Parathyroid adenoma (tissue), 2 donors: ENCODE results near the gene CDC42BPA.

ENCODE experiments used
- H2AFZ ChIP-seq: fragments of 300-600 bp; sonication (generic); one replicate; pipeline ENCODE4 v1.7.0; 2017; ENCODE audit warnings: antibody characterized with exemption, mild to moderate bottlenecking
- H3K27ac ChIP-seq: fragments of 300-600 bp; sonication (generic); one replicate; pipeline ENCODE4 v1.7.0; 2017
- H3K27me3 ChIP-seq: fragments of 300-600 bp; sonication (generic); one replicate; pipeline ENCODE4 v1.7.0; 2017; ENCODE audit warnings: low read length; ENCODE audit not compliant: control insufficient read depth, insufficient read depth
- H3K36me3 ChIP-seq: fragments of 300-600 bp; sonication (generic); one replicate; pipeline ENCODE4 v1.7.0; 2017; ENCODE audit warnings: low read length; ENCODE audit not compliant: control insufficient read depth, insufficient read depth
- H3K4me1 ChIP-seq: fragments of 300-600 bp; sonication (generic); one replicate; pipeline ENCODE4 v1.7.0; 2017; ENCODE audit warnings: control low read depth
- H3K4me2 ChIP-seq: fragments of 300-600 bp; sonication (generic); one replicate; pipeline ENCODE4 v1.7.0; 2017; ENCODE audit warnings: low read length
- H3K4me3 ChIP-seq: fragments of 300-600 bp; sonication (generic); one replicate; pipeline ENCODE4 v1.7.0; 2017; ENCODE audit warnings: low read depth, low read length
- H3K79me2 ChIP-seq: fragments of 300-600 bp; sonication (generic); one replicate; pipeline ENCODE4 v1.7.0; 2017; ENCODE audit warnings: control low read depth
- H3K9ac ChIP-seq: fragments of 300-600 bp; sonication (generic); one replicate; pipeline ENCODE4 v1.7.0; 2017; ENCODE audit warnings: mild to moderate bottlenecking
- H3K9me3 ChIP-seq: fragments of 300-600 bp; sonication (generic); one replicate; pipeline ENCODE4 v1.7.0; 2017; ENCODE audit warnings: low read length; ENCODE audit not compliant: control insufficient read depth
- TF ChIP-seq, protein P1 (sequence below): fragments of 300-600 bp; sonication (generic); IDR thresholded peaks from one replicate; pipeline ENCODE4 v1.7.0; 2017; ENCODE audit warnings: antibody characterized with exemption, mild to moderate bottlenecking
- donor health status: primary hyperparathyroidism.

The CDC42BPA gene

DNA sequence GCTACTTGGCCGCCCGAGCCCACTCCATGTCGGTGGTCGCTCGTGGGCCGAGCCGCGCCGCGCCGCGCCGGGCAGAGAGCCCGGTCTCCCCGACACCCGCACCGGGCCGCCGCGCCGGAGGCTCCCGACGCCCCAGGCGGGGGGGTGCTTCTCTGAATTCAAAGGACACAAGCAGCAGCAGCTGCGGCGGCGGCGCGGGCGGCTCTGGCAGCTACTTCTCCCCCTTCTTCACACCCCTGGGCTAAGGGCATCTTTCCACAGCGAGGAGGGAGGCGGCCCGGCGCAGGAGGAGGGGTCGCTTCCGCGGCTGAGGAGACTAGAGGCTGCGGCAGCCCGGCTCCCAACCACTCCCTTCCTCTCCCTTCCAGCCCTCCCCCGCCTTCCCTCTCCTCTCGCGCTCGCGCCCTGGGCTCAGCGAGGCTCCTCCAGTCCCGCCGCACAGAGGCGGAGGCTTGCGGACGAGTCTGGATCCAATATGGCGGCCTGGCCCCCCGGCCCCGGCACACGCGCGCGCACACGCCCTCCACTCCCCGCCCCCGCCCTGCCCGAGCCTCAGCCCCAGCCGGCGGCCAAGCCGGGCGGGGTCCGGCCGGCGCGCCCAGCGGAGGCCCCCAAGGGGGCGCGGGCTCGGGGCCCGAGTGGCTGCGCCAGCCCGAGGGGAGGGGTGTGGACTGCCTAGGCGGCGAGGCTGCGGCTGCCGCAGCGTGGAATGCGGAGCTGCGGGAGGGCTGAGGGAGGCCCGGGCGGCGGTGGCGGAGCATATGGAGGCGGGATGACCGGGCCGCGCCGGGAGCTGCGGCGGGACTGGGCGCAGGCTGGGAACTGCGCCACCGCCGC, at the start of gene CDC42BPA:
TSS of gene CDC42BPA (minus strand) at position 477 of the 837 bp plus-strand sequence. CDS start 1,310 bp downstream, outside the sequence.
- TF ChIP-seq, protein P1, sequence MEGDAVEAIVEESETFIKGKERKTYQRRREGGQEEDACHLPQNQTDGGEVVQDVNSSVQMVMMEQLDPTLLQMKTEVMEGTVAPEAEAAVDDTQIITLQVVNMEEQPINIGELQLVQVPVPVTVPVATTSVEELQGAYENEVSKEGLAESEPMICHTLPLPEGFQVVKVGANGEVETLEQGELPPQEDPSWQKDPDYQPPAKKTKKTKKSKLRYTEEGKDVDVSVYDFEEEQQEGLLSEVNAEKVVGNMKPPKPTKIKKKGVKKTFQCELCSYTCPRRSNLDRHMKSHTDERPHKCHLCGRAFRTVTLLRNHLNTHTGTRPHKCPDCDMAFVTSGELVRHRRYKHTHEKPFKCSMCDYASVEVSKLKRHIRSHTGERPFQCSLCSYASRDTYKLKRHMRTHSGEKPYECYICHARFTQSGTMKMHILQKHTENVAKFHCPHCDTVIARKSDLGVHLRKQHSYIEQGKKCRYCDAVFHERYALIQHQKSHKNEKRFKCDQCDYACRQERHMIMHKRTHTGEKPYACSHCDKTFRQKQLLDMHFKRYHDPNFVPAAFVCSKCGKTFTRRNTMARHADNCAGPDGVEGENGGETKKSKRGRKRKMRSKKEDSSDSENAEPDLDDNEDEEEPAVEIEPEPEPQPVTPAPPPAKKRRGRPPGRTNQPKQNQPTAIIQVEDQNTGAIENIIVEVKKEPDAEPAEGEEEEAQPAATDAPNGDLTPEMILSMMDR, result no peak
- Histone ChIP-seq H3K9ac (peak within 1 kb of the TSS; percentile 14), H3K9me3 (no peaks in the 10 kb centered on the region), H3K79me2 (no peaks in the 10 kb centered on the region), H3K4me2 (peak within 1 kb of the TSS; percentile 89), H3K36me3 (no peaks in the 10 kb centered on the region), H3K4me3 (peak within 1 kb of the TSS; percentile 70), H3K4me1 (no peaks in the 10 kb centered on the region), H3K27ac (peak within 1 kb of the TSS; percentile 81), H2AFZ (peak within 1 kb of the TSS; percentile 88), H3K27me3 (no peaks in the 10 kb centered on the region)

- Histone ChIP-seq H3K27ac (no peak overlapping the region), H3K4me2 (no peak overlapping the region), H3K79me2 (no peaks in the 10 kb centered on the region), H3K9ac (no peak overlapping the region), H3K4me3 (no peak overlapping the region), H2AFZ (no peak overlapping the region), H3K36me3 (no peaks in the 10 kb centered on the region), H3K27me3 (no peaks in the 10 kb centered on the region), H3K4me1 (no peaks in the 10 kb centered on the region), H3K9me3 (no peaks in the 10 kb centered on the region)
- TF ChIP-seq, protein P1, result no peak
Observed at GRCh38 chr1:227368009-227368408, 49.7 kb upstream of the CDC42BPA start.

GRCh38 chr1:227365473-227366431, 47.5 kb upstream of the CDC42BPA start:
- H3K9me3 ChIP-seq, result no peaks in the 10 kb centered on the region
- no peak overlapping the region for H3K4me2 ChIP-seq
- H3K79me2 ChIP-seq, result no peaks in the 10 kb centered on the region
- no peak overlapping the region for H3K4me3 ChIP-seq
- TF ChIP-seq, protein P1, result no peak
- H3K27ac ChIP-seq, result no peak overlapping the region
- no peaks in the 10 kb centered on the region for H3K27me3 ChIP-seq
- H3K9ac ChIP-seq, result no peak overlapping the region
- H3K4me1 ChIP-seq, result no peaks in the 10 kb centered on the region
- no peaks in the 10 kb centered on the region for H3K36me3 ChIP-seq
- no peak overlapping the region for H2AFZ ChIP-seq

- H3K4me3 ChIP-seq, result no peak overlapping the region
- no peak overlapping the region for H3K9ac ChIP-seq
- TF ChIP-seq, protein P1, result no peak
- H3K27ac ChIP-seq, result no peak overlapping the region
- H3K9me3 ChIP-seq, result no peaks in the 10 kb centered on the region
- no peaks in the 10 kb centered on the region for H3K36me3 ChIP-seq
- H2AFZ ChIP-seq, result no peak overlapping the region
- no peak overlapping the region for H3K4me2 ChIP-seq
- no peaks in the 10 kb centered on the region for H3K79me2 ChIP-seq
- H3K4me1 ChIP-seq, result no peaks in the 10 kb centered on the region
- H3K27me3 ChIP-seq, result no peaks in the 10 kb centered on the region
Observed at GRCh38 chr1:227364657-227365056, 46.4 kb upstream of the CDC42BPA start.
